ENCODE data around the gene NDNF.

NDNF gene

DNA sequence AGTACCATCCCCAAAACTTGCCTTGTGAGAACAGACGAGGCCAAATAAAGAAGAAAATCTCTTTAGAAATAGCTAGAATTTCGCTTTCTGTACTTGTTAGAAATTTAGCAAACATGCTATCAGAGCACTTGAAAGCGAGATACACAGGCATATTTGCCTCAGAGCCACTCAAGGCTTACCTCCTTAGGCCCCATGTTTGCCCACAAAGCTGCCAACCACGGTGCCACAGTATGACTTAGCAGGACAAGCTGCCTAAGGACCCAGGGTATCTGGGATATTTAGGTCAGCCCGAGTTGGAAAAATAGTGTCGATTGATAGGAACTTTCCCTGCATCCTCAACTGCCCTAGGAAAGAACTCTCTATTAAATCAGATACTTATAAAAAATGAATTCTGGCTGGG lies 24.2 kb downstream of the NDNF start:
- TF ChIP-seq ZFP3 (CRISPR knock-in tag; IDR thresholded peaks at IDR 0.05) (no peak), ESRRG (CRISPR knock-in tag; IDR thresholded peaks at IDR 0.05) (no peak), POU6F1 (CRISPR knock-in tag; IDR thresholded peaks at IDR 0.05; ENCODE audit: borderline replicate concordance, low read depth) (no peak), PATZ1 (CRISPR knock-in tag; IDR thresholded peaks at IDR 0.05; ENCODE audit: borderline replicate concordance) (no peak), TCF4 (CRISPR knock-in tag; IDR thresholded peaks at IDR 0.05; ENCODE audit: borderline replicate concordance) (no peak)
- no peak for ATAC-seq

DNA sequence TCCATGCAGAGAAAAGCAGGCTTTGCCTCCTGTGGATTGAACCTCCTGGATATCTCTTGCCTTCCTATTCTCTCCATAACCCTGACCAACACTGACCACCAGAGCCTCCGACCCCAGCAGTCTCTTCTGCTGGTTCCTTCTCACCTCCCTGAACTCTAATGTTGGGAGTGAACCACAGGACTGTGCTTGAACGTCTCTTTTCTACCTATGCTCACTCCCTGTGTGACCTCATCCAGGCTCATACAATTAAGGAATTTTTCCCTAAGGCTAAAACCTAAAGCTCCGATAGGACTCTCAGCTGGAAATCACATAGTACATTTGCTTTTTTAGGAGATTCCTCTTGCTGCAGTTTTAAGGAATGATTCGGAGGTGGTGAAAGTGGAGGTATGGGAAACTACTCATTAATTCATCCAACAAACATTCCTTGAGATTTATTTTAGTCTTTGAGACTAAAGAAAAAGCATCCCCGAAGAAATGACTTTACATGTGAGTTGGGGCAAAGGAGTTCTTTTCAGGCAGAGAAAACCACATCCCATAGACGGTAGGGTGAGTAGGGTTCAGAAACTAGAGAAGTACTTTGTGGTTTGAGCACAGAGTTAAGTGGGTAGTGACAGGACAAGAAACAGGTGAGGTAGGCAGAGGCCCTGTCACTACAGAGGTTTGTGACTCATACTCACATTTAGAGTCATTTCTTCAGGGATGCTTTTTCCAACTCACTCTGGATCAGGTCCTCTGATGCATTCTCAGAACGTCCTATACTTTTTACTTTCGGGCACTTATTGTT lies 30.8 kb downstream of the NDNF start:
- no peak for TF ChIP-seq PPARA (CRISPR knock-in tag; IDR thresholded peaks at IDR 0.05; ENCODE audit: borderline replicate concordance)
- no peak for ATAC-seq

DNA sequence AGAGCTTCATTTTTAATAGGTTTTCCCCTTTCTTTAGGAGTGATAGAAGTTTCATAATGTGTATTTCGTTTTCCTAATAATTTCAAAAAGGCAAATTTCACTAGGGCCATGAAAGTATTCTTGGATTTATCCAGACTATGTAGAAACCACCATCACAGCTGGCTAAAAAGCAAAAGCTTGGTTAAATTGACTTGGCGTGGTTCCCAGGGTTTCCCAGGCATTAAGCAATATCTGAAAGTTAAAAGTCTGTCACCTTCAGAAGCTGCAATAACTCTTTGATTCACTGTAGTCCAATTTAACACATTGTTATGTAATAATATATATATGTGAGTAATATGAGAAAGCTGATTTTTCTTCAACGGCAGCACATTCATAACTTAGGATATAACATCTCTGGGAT lies 38.3 kb downstream of the NDNF start:
- no peak for ATAC-seq
- no peak for TF ChIP-seq RARB (CRISPR knock-in tag; IDR thresholded peaks at IDR 0.05)

DNA sequence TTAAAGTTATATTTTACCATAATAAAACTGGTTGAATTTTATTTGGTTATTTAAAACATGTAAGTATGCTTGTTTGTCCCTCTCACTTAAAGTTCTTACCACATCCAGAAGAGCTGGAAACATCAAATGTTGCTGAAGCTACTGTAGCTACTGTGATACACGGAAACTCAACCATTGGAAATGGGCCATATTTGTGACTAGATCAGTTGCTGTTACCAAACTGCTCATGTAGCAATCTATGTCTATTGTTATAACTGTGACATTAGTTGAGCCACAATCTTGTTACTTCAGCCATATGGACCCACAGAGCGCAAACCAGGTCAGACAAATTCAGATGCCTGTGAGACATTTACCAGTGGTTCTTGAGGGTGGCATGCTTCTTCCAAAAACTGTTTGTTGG lies 41.6 kb downstream of the NDNF start:
- ATAC-seq, result no peak
- TF ChIP-seq ZNF8 (CRISPR knock-in tag; IDR thresholded peaks at IDR 0.05), result no peak
- no peak for TF ChIP-seq PPARA (CRISPR knock-in tag; IDR thresholded peaks at IDR 0.05; ENCODE audit: borderline replicate concordance)
- TF ChIP-seq POU6F1 (CRISPR knock-in tag; IDR thresholded peaks at IDR 0.05; ENCODE audit: borderline replicate concordance, low read depth), result no peak
- no peak for TF ChIP-seq GLIS3 (CRISPR knock-in tag; IDR thresholded peaks at IDR 0.05)
- TF ChIP-seq, protein P1, sequence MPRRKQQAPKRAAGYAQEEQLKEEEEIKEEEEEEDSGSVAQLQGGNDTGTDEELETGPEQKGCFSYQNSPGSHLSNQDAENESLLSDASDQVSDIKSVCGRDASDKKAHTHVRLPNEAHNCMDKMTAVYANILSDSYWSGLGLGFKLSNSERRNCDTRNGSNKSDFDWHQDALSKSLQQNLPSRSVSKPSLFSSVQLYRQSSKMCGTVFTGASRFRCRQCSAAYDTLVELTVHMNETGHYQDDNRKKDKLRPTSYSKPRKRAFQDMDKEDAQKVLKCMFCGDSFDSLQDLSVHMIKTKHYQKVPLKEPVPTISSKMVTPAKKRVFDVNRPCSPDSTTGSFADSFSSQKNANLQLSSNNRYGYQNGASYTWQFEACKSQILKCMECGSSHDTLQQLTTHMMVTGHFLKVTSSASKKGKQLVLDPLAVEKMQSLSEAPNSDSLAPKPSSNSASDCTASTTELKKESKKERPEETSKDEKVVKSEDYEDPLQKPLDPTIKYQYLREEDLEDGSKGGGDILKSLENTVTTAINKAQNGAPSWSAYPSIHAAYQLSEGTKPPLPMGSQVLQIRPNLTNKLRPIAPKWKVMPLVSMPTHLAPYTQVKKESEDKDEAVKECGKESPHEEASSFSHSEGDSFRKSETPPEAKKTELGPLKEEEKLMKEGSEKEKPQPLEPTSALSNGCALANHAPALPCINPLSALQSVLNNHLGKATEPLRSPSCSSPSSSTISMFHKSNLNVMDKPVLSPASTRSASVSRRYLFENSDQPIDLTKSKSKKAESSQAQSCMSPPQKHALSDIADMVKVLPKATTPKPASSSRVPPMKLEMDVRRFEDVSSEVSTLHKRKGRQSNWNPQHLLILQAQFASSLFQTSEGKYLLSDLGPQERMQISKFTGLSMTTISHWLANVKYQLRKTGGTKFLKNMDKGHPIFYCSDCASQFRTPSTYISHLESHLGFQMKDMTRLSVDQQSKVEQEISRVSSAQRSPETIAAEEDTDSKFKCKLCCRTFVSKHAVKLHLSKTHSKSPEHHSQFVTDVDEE (CRISPR knock-in tag; IDR thresholded peaks at IDR 0.05), result no peak
- no peak for TF ChIP-seq ARNTL (CRISPR knock-in tag; IDR thresholded peaks at IDR 0.05; ENCODE audit: borderline replicate concordance, low read depth)
- TF ChIP-seq OSR1 (CRISPR knock-in tag; IDR thresholded peaks at IDR 0.05), result no peak
- no peak for TF ChIP-seq ZNF565 (CRISPR knock-in tag; conservative IDR thresholded peaks at IDR 0.05; ENCODE audit: low read depth)
- TF ChIP-seq PATZ1 (CRISPR knock-in tag; IDR thresholded peaks at IDR 0.05; ENCODE audit: borderline replicate concordance), result no peak
- no peak for TF ChIP-seq ESRRG (CRISPR knock-in tag; IDR thresholded peaks at IDR 0.05)

DNA sequence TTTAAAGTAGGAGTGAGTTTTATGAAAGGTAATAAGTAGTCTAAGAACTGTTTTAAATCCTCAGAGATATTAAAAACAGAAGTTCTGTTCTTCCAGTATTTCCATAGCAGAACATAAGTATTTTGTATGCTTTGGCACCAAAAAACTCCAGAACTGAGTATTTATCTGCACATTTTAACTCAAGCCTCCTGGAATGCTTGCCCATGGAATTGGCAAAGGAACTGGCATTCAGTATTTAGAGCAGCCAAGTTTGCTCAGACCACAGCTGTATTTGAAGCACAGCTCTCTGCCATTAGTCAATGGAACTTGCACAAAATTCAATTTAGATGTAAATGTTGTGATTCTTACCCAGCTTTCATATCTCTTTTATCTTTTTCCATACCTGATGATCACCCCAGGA lies 42.2 kb downstream of the NDNF start:
- ATAC-seq, result no peak
- no peak for TF ChIP-seq ZC3H10 (CRISPR knock-in tag; IDR thresholded peaks at IDR 0.05)
- no peak for TF ChIP-seq ISL1 (CRISPR knock-in tag; IDR thresholded peaks at IDR 0.05)
- no peak for TF ChIP-seq GLIS3 (CRISPR knock-in tag; IDR thresholded peaks at IDR 0.05)
- no peak for TF ChIP-seq POU6F1 (CRISPR knock-in tag; IDR thresholded peaks at IDR 0.05; ENCODE audit: borderline replicate concordance, low read depth)
- TF ChIP-seq ZNF70 (CRISPR knock-in tag; IDR thresholded peaks at IDR 0.05), result no peak
- no peak for TF ChIP-seq TOX (CRISPR knock-in tag; IDR thresholded peaks at IDR 0.05; ENCODE audit: borderline replicate concordance)
- TF ChIP-seq PATZ1 (CRISPR knock-in tag; IDR thresholded peaks at IDR 0.05; ENCODE audit: borderline replicate concordance), result no peak

Data from SK-N-SH treated with all-trans-retinoic acid at 6 μM for 48 hours (cell line).